Common myeloid progenitor, CD34-positive (primary cell): ENCODE measurements around the gene PRKCH.

ENCODE experiments used
- CTCF ChIA-PET: fragments of 350-600 bp; sonication (Branson Sonifier 250); formaldehyde crosslinking; loops from one replicate; lab custom pipeline; 2021; ENCODE audit warnings: antibody characterized with exemption; lab: Charles Lee
- POLR2A ChIA-PET: fragments of 350-600 bp; sonication (Branson Sonifier 250); formaldehyde crosslinking; loops from one replicate; lab custom pipeline; 2021; ENCODE audit warnings: antibody characterized with exemption; lab: Charles Lee
- DNase-seq, 3 donors: peaks; one replicate each; pipeline versions ENCODE4 v3.0.0 to v3.0.0-alpha.2; 2013
- H3K27ac ChIP-seq, 2 experiments: 1 replicate in 1 of 2; 2 replicates in 1 of 2; pipeline ENCODE4 v1.7.0; 2013; ENCODE audit warnings: inconsistent platforms in 2 of 2, low read length in 2 of 2, mild to moderate bottlenecking in 2 of 2, low read depth in 1 of 2, moderate library complexity in 1 of 2; ENCODE audit not compliant: severe bottlenecking in 2 of 2, insufficient read depth in 1 of 2, poor library complexity in 1 of 2
- H3K27me3 ChIP-seq, 5 experiments: replicated peaks in 2 of 5; 1 replicate in 3 of 5; 2 replicates in 2 of 5; pipeline versions ENCODE4 v1.6.1 to v1.7.0; 2013; ENCODE audit warnings: low read length in 4 of 5, mild to moderate bottlenecking in 2 of 5, moderate library complexity in 2 of 5, inconsistent platforms in 1 of 5; ENCODE audit not compliant: insufficient read depth in 5 of 5, control insufficient read depth in 4 of 5
- H3K36me3 ChIP-seq, 4 experiments: 1 replicate in 2 of 4; 2 replicates in 2 of 4; pipeline versions ENCODE4 v1.6.1 to v1.7.0; 2013; ENCODE audit warnings: low read length in 3 of 4, control low read depth in 1 of 4, mild to moderate bottlenecking in 1 of 4; ENCODE audit not compliant: control insufficient read depth in 4 of 4, insufficient read depth in 4 of 4
- H3K4me1 ChIP-seq, 4 experiments: 1 replicate in 3 of 4; 2 replicates in 1 of 4; pipeline versions ENCODE4 v1.6.1 to v1.7.1; 2013; ENCODE audit warnings: low read length in 3 of 4, mild to moderate bottlenecking in 3 of 4, control low read depth in 1 of 4, inconsistent platforms in 1 of 4, moderate library complexity in 1 of 4; ENCODE audit not compliant: control insufficient read depth in 4 of 4, insufficient read depth in 4 of 4; ENCODE audit errors: control extremely low read depth in 1 of 4
- H3K4me3 ChIP-seq, 7 experiments: 1 replicate in 4 of 7; 2 replicates in 3 of 7; pipeline versions ENCODE4 v1.5.1 to v1.7.0; 2013; ENCODE audit warnings: mild to moderate bottlenecking in 7 of 7, low read length in 6 of 7, moderate library complexity in 6 of 7, inconsistent platforms in 2 of 7, low read depth in 2 of 7, control low read depth in 1 of 7; ENCODE audit not compliant: insufficient read depth in 4 of 7, control insufficient read depth in 1 of 7; ENCODE audit errors: extremely low read depth in 1 of 7
- H3K9me3 ChIP-seq, 5 experiments: 1 replicate in 4 of 5; 2 replicates in 1 of 5; pipeline versions ENCODE4 v1.6.1 to v1.7.1; 2013; ENCODE audit warnings: low read length in 4 of 5, mild to moderate bottlenecking in 2 of 5, inconsistent platforms in 1 of 5, low read depth in 1 of 5, moderate library complexity in 1 of 5; ENCODE audit not compliant: control insufficient read depth in 4 of 5, insufficient read depth in 2 of 5; ENCODE audit errors: control extremely low read depth in 1 of 5
- WGBS: methylation state at CpG from one replicate; pipeline ENCODE4 v1.1.5; 2013; ENCODE audit not compliant: insufficient coverage; 5-methylcytosine and 5-hydroxymethylcytosine counted together

The PRKCH gene

GRCh38 chr14:61360796-61361525, 39.6 kb downstream of the PRKCH start:
- ChIA-PET CTCF (interaction anchor here (0.9 to 1.5 kb wide), 4 partner anchors 11 to 63 kb away, joined by 3 to 5 read pairs (median 4); no protein-coding TSS in a partner anchor), POLR2A (no interaction called here)
- H3K9me3 ChIP-seq = no peaks in the 10 kb centered on the region
- H3K36me3 ChIP-seq = no peaks in the 10 kb centered on the region
- peaks cover 3 to 22% (median 14%) of the 10 kb centered on the region in 4 experiments for H3K4me1 ChIP-seq
- DNase-seq = no peak
- no peaks in the 10 kb centered on the region for H3K27me3 ChIP-seq
- no peak overlapping the region for H3K4me3 ChIP-seq
- 95% methylated on average over 3 of the region's 5 CpGs for WGBS
- H3K27ac ChIP-seq = no peak overlapping the region

- DNase-seq = no peak
- ChIA-PET POLR2A (no interaction called here), CTCF (interaction anchor here (0.7 to 1.2 kb wide), 2 partner anchors 24 to 61 kb away, joined by 4 to 5 read pairs; no protein-coding TSS in a partner anchor)
- no peak overlapping the region for H3K4me3 ChIP-seq
- H3K4me1 ChIP-seq = peaks cover 3 to 23% (median 11%) of the 10 kb centered on the region in 4 experiments
- 100% methylated on average over 3 of the region's 5 CpGs for WGBS
- no peaks in the 10 kb centered on the region for H3K27me3 ChIP-seq
- no peak overlapping the region for H3K27ac ChIP-seq
- H3K9me3 ChIP-seq = no peaks in the 10 kb centered on the region
- H3K36me3 ChIP-seq = no peaks in the 10 kb centered on the region
Observed at GRCh38 chr14:61362072-61362750, 40.8 kb downstream of the PRKCH start.

GRCh38 chr14:61364243-61364642, 42.9 kb downstream of the PRKCH start:
- 100% methylated on average over 1 of the region's 2 CpGs for WGBS
- peaks cover 0 to 18% (median 10%) of the 10 kb centered on the region in 4 experiments for H3K4me1 ChIP-seq
- no peak for DNase-seq
- H3K36me3 ChIP-seq = no peaks in the 10 kb centered on the region
- H3K4me3 ChIP-seq = no peak overlapping the region
- ChIA-PET POLR2A (interaction anchor here (0.6 kb wide), 1 partner anchor 16 kb away, joined by 3 read pairs; no protein-coding TSS in a partner anchor), CTCF (no interaction called here)
- no peak overlapping the region for H3K27ac ChIP-seq
- no peaks in the 10 kb centered on the region for H3K9me3 ChIP-seq
- no peaks in the 10 kb centered on the region for H3K27me3 ChIP-seq

- H3K27me3 ChIP-seq = no peaks in the 10 kb centered on the region
- H3K4me1 ChIP-seq = peaks cover 0 to 20% (median 10%) of the 10 kb centered on the region in 4 experiments
- ChIA-PET CTCF (interaction anchor here (1.0 kb wide), 1 partner anchor 47 kb away, joined by 3 read pairs; no protein-coding TSS in a partner anchor), POLR2A (interaction anchor here (0.6 kb wide), 1 partner anchor 16 kb away, joined by 3 read pairs; no protein-coding TSS in a partner anchor)
- DNase-seq = no peak
- no peaks in the 10 kb centered on the region for H3K36me3 ChIP-seq
- WGBS = 100% methylated on average over 1 of the region's 3 CpGs
- no peak overlapping the region for H3K27ac ChIP-seq
- no peaks in the 10 kb centered on the region for H3K9me3 ChIP-seq
- H3K4me3 ChIP-seq = no peak overlapping the region
Observed at GRCh38 chr14:61365667-61366212, 44.4 kb downstream of the PRKCH start.

- Histone ChIP-seq H3K36me3 (peaks cover 0 to 3% (median 0%) of the 10 kb centered on the region in 4 experiments), H3K27me3 (no peaks in the 10 kb centered on the region), H3K9me3 (peaks cover 0 to 5% (median 3%) of the 10 kb centered on the region in 5 experiments), H3K27ac (no peak overlapping the region), H3K4me1 (peaks cover 0 to 27% (median 10%) of the 10 kb centered on the region in 4 experiments), H3K4me3 (no peak overlapping the region)
- 60% methylated on average over 2 of the region's 5 CpGs for WGBS
- POLR2A ChIA-PET = no interaction called here
- CTCF ChIA-PET = interaction anchor here (1.8 kb wide), 1 partner anchor 8 kb away, joined by 4 read pairs; no protein-coding TSS in a partner anchor
- no peak for DNase-seq
Observed at GRCh38 chr14:61368114-61368710, 46.8 kb downstream of the PRKCH start.

GRCh38 chr14:61368781-61369453, 47.5 kb downstream of the PRKCH start:
- no peaks in the 10 kb centered on the region for H3K27me3 ChIP-seq
- no peak for DNase-seq
- CTCF ChIA-PET = interaction anchor here (1.0 to 1.8 kb wide), 2 partner anchors 8 to 17 kb away, joined by 4 to 5 read pairs; no protein-coding TSS in a partner anchor
- 95% methylated on average over 2 of the region's 3 CpGs for WGBS
- peaks cover 0 to 11% (median 6%) of the 10 kb centered on the region in 5 experiments for H3K9me3 ChIP-seq
- no peak overlapping the region for H3K27ac ChIP-seq
- H3K4me1 ChIP-seq = peaks cover 0 to 27% (median 10%) of the 10 kb centered on the region in 4 experiments
- POLR2A ChIA-PET = no interaction called here
- H3K36me3 ChIP-seq = peaks cover 0 to 6% (median 0%) of the 10 kb centered on the region in 4 experiments
- H3K4me3 ChIP-seq = no peak overlapping the region
